Right lung (tissue), 5 donors: ENCODE measurements around the gene STAU1. TPM values are rescaled to one million over a fixed set of nuclear protein-coding genes. Genes with fewer than 3 reads are reported as not detected.
"Not testable (repeated sequence)": the region's sequence is repeated elsewhere in the genome, so short reads cannot be mapped to it uniquely, and the experiment has no call there.

Source experiments
- DNase-seq, 2 donors: peaks; one replicate each; pipeline ENCODE4 v3.0.0-alpha.2; 2013
- polyA plus RNA-seq, 5 donors: library from polyadenylated mRNA; unstranded; fragments of 120-200 nt; gene quantifications; one replicate each; pipeline versions ENCODE4 v1.2.1 to v1.2.3, GENCODE V29; 2013; ENCODE audit warnings: inconsistent platforms in 1 of 5, low replicate concordance in 1 of 5; ENCODE audit not compliant: insufficient read length in 5 of 5, insufficient read depth in 1 of 5

STAU1 gene
- polyA plus RNA-seq, 5 donors, result 91.9 to 99.1 (median 97.8) TPM

GRCh38 chr20:49167811-49168507 lies 20.2 kb downstream of the STAU1 start:
- no peak for DNase-seq

DNA sequence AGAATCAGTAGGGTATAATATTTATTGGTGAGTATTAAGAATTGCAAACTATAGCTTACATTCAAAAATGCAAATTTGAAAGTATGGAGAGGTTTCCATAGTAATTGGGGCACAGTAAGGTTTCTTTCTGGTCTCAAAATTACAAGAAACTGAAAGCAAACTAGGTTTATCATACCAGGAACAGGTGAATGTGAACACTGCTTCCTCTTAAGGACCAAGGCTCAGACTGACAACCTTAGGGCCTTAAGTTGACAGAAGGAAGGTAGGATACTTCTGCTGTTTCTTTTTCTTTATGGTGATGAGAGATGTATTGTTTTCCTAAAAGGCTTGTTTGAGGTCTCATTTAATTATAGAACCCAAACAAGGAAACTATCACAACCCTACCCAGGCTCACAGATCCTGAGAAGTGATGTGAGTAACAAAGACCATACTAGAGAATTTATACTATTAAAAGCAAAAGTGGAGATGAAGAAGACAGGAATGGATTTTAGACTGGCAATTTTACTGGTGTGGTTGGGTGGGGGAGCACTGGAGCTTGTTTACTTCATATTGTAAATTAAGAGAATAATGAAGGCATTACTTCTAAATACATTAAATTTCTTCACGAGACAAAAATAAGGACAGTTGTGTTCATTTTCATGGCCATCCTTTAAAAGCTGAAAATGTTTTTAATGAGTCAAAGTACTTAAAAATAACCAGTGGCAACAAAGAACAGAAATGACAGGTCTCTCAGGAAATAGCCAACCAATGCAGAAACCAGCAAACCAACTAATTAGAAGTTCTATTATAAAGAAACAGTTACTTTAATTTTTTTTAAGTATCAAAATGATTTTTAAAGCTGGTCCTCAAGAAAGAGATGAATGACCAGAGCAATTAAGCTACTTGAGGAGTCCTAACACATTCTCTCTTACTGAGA lies 21.3 kb downstream of the STAU1 start:
- DNase-seq, result no peak

DNA sequence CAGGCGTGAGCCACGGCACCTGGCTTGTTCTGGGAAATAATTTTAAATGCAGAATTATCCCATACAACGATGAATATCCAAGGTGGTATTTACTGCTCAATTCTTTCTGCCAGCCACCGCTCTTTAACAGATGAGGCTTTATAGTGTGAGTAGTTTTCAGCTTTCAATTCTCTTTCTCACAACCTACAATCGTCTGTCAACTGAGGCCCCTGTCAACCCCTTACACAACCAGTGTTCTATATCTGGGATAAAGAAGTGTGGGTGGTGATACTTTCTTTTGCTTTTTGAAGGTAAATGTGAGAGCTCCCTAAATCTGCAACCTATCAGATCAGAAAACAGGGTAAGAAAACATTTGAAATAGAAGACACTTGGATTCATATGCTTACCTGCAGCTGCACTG lies 22.5 kb downstream of the STAU1 start:
- no peak for DNase-seq

GRCh38 chr20:49163696-49164095 lies 24.4 kb downstream of the STAU1 start:
- DNase-seq, result no peak

GRCh38 chr20:49161428-49162152 lies 26.5 kb downstream of the STAU1 start:
- no peak for DNase-seq

DNA sequence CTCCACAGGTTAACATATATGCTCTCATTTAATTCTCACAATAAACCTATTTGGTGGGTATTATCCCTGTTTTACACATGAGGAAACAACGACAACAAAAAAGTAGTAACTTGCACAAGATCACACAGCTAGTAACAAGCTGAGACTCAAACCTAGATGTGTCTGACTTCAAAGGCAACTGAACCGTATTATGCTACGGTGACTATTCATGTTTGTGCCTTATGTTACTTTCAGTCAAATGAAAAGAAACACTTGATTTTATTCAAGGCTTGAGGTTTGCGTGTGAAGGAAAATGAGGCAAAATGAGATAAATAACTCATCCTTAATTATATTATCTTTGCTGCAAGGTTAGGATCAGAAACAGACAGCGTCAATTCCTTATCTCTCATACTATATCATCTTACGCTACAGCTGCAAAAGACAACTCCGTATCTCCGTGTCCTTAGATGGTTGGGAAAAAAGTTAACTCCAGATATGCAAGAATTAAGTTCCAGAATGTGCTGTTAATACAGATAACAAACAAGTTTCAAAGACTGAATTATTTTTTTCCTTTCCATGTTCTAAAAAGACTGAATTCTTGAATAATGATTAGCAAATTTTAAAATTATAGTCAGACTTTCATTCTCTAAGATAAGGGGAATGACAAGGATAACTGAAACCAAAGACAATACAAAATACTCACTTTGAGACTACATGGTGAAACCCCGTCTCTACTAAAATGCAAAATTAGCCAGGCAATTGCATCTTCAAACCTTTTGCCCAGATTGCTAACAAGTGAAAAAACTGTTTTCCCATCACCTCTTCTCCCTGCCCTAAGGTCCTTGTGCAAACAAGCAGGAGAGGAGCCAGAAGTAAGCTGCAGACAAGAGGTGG lies 27.8 kb downstream of the STAU1 start:
- DNase-seq, result no peak

DNA sequence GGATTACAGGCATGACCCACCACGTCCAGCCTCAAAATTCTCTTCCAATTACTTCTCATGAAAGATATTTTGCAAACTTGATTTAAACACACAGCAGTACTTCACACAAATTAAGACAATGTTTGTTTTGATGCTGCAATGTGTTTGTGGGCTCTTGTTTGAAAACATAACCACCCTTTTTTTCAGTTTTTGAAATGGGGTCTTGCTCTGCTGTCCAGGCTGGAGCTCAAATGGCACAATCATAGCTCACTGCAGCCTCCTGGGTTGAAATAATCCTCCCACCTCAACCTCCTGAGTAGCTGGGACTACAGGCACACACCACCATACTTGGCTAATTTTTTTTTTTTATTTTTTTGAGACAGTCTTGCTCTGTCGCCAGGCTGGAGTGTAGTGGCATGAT lies 31.0 kb downstream of the STAU1 start:
- DNase-seq, result no peak

- no peak for DNase-seq
Measured at GRCh38 chr20:49156481-49156880, 31.7 kb downstream of the STAU1 start.

- no peak for DNase-seq
Measured at GRCh38 chr20:49151436-49151835, 36.7 kb downstream of the STAU1 start.

GRCh38 chr20:49149281-49150045 lies 38.7 kb downstream of the STAU1 start:
- DNase-seq, result no peak

DNA sequence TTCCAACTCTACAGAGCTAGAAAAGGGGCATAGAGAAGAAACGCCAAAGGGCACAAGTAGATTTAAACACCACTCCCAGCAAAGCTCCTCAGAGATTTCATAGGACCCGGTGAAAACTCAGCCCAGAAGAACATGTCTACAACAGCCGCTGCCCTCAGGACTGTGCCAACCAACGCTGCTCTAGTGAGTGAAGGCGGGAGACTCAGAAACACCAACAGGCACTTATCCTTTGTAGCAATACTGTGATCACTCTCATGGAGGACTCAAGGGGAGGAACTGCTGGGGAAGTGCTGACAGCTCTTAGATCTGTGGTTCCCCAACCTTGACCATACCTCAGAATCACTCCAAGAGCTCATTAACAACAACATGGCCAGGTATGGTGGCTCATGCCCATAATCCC lies 39.5 kb downstream of the STAU1 start:
- no peak for DNase-seq

DNA sequence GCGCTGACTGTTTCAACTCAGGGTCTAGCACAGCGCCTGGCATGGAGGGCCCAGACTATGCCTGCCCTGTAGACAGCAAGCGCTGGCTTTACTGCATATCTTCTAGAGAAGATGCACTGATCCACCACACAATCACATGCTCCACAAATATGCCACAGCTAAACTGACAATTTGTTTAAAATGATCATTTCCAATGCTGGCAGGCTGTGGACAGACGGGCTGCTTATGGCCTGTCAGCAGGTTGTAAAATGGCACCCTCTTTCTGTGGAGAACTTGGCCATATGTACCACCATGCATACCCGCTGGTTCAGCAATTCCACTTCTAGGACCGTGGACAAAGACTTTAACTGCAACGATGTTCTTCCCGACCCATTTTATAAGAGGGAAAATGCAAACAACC lies 40.8 kb downstream of the STAU1 start:
- DNase-seq, result no peak

- no peak for DNase-seq
Measured at GRCh38 chr20:49146442-49147225, 41.5 kb downstream of the STAU1 start.

DNA sequence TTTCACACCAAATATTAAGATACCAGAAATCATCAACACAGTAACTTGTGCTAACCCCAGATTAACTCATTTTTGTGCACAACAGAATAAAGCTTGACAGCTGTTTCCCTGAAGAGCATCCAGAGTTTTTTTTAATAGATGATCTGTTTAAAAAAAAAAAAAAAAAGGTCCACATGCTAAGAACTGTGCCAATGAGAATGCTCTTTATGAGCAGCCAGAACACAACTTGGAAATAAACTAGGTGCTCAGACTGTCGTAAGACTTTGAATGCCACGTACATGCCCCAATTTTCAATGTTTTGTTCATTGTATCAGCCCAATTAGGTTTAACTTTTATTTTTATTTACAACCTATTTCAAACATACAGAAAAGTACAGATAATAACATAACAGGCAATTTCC lies 47.3 kb downstream of the STAU1 start:
- peak in 1 of 2 donors; percentile 27 for DNase-seq

- DNase-seq, result no peak
Measured at GRCh38 chr20:49140411-49140810, 47.7 kb downstream of the STAU1 start.

GRCh38 chr20:49138431-49138830 lies 49.7 kb downstream of the STAU1 start:
- DNase-seq, result no peak

DNA sequence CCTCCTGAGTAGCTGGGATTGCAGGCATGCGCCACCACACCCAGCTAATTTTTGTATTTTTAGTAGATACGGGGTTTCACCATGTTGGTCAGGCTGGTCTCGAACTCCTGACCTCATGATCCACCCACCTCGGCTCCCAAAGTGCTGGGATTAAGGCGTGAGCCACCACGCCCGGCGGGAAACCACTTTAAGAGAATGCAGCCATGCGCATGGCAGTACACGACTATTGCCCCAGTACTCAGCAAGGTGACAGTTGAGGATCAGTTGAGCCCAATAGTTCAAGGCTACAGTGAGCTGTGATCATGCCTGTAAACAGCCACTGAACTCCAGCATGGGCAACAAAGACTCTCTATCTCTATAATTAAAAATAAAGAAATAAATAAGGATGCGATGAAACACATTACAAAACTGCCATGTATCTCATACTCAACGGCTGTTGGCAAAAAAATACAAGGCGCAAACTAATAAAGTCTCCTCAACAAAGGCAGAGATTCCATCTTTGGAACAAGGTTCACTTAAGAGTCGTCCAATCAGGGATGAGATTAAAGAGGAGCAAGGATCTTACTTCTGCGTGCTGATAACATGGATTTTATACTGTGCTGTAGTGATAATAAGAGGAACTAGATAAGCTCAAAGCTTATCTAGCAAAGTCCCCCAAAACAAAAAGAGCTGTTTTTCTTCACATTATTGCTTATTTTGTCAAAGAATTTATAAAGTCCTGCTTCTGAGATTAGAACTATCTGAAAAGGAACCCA lies 51.1 kb downstream of the STAU1 start:
- no peak for DNase-seq

GRCh38 chr20:49134797-49135196 lies 53.3 kb downstream of the STAU1 start:
- not testable (repeated sequence) for DNase-seq

GRCh38 chr20:49133571-49133970 lies 54.6 kb downstream of the STAU1 start:
- DNase-seq, result no peak
